GM18873 (cell line): Measurements from ENCODE around the gene NSUN7.

Experiments used
- ATAC-seq: cut with Tn5 transposase; IDR thresholded peaks from one replicate; pipeline ENCODE4 v1.9.1; 2021; ENCODE audit warnings: mild to moderate bottlenecking, moderate library complexity, moderate number of reproducible peaks; ENCODE audit not compliant: unreplicated experiment, low FRiP score

The NSUN7 gene

GRCh38 chr4:40843696-40844095 is 93.9 kb downstream of the NSUN7 start:
- no peak for ATAC-seq

GRCh38 chr4:40844261-40844660 is 94.5 kb downstream of the NSUN7 start:
- ATAC-seq = no peak

GRCh38 chr4:40845154-40845835 is 95.5 kb downstream of the NSUN7 start:
- ATAC-seq = no peak

GRCh38 chr4:40846532-40846931 is 96.8 kb downstream of the NSUN7 start:
- ATAC-seq = no peak

GRCh38 chr4:40848251-40848650 is 98.5 kb downstream of the NSUN7 start:
- ATAC-seq = no peak

- ATAC-seq = no peak
Measured at GRCh38 chr4:40848940-40849339, 99.2 kb downstream of the NSUN7 start.

GRCh38 chr4:40850496-40850895 is 100.7 kb downstream of the NSUN7 start:
- no peak for ATAC-seq

- no peak for ATAC-seq
Measured at GRCh38 chr4:40856277-40856839, 106.6 kb downstream of the NSUN7 start.

GRCh38 chr4:40856840-40857362 is 107.1 kb downstream of the NSUN7 start:
- no peak for ATAC-seq

GRCh38 chr4:40857956-40858355 is 108.2 kb downstream of the NSUN7 start:
- no peak for ATAC-seq

GRCh38 chr4:40858962-40859361 is 109.2 kb downstream of the NSUN7 start:
- ATAC-seq = no peak
